CD4-positive, alpha-beta T cell treated with Interferon gamma for 1 hour (primary cell): ENCODE results near the gene CTRL.
"Not testable (repeated sequence)": the region's sequence is repeated elsewhere in the genome, so short reads cannot be mapped to it uniquely, and the experiment has no call there.

Experiments
- DNase-seq: peaks from one replicate; pipeline ENCODE4 v3.0.0-alpha.2; 2020

CTRL gene

DNA sequence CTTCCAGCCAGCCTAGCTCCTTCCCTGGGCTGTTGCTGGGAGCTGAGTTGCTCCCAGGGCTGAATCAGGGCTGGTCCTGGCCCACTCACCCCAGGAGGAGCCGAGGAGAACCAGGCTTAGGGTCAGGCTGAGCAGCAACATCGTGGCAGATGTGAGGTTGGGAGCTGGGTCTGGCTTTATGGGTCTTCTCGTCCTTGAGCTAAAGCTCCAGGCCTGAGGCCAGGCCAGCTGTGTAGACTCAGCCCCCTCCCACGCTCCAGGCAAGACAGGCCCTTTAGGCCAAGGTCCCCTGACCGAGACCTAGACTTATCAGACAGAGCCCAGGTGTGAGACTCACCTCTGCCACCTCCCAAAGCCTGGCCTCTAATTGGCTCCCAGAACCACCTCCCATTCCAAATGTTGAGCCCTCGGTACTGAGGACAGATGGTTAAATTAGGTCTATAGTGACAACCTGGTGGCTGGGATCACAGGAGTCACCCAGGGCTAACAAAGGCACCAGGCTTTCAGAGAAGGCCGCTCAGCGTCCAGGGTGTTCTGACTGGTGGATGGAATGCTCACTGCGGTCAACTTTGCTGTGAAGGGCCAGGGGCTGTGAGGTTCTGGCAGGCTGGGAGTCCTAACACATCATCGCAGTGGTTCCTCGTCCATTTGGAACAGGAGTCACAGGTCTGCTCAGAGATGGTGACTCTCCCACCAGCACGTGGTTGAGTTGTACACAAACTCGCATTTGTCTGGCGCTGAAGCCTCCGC is at the start of gene CTRL:
TSS of gene CTRL (minus strand) at position 151 of the 750 bp plus-strand sequence. CDS start at position 141, 10 bp downstream.
- no peak for DNase-seq

GRCh38 chr16:67979955-67980678 is 48.5 kb upstream of the CTRL start, which contains the start of gene DPEP3:
Gene DPEP3 (minus strand): TSS chr16:67980499. CDS start chr16:67980380, 119 bp downstream.
- DNase-seq = peak; percentile 18

- DNase-seq = no peak
These were observed 46.0 kb upstream of the CTRL start for GRCh38 chr16:67977469-67978227.

GRCh38 chr16:67977005-67977404 is 45.3 kb upstream of the CTRL start:
- no peak for DNase-seq

DNA sequence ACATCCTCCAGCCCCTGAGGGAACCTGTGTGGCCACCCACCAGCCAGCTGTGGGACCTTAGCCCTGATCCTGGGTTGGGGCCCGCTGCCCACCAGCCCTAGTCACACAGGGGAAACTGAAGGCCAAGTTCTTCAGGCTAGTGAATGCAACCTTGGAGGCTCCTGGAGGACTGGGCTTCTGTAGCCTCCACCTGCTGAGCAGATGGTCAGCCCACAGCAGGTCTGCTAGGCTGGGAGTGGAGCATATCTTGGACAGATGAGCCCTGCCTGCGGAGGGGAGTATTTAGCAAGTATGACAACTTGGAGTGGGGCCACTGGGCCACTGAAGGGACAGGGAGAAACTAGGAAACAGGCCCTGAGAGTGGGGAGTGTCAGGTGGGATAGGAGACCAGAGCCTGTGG is 44.5 kb upstream of the CTRL start:
- no peak for DNase-seq

GRCh38 chr16:67975321-67976105 is 43.9 kb upstream of the CTRL start:
- DNase-seq = no peak

- DNase-seq = not testable (repeated sequence)
These were observed 40.6 kb upstream of the CTRL start for GRCh38 chr16:67972285-67972684.

DNA sequence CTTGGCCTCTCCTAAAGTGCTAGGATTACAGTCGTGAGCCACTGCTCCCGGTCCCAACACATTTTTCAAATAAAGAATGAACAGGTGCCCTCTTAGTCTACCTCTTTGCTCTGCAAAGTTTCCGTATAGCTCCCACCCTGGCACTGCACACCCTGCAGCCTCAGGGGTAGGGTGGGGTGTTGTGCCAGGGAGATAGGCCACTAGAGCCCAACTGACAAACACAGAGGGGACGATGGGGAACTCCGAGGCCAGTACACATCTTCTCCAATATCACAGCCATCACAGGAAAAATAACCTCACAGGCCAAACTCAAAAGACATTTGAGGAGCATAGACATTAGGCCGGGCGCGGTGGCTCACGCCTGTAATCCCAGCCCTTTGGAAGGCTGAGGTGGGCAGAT is 39.4 kb upstream of the CTRL start:
- no peak for DNase-seq

- DNase-seq = no peak
These were observed 37.8 kb upstream of the CTRL start for GRCh38 chr16:67969254-67970039.

DNA sequence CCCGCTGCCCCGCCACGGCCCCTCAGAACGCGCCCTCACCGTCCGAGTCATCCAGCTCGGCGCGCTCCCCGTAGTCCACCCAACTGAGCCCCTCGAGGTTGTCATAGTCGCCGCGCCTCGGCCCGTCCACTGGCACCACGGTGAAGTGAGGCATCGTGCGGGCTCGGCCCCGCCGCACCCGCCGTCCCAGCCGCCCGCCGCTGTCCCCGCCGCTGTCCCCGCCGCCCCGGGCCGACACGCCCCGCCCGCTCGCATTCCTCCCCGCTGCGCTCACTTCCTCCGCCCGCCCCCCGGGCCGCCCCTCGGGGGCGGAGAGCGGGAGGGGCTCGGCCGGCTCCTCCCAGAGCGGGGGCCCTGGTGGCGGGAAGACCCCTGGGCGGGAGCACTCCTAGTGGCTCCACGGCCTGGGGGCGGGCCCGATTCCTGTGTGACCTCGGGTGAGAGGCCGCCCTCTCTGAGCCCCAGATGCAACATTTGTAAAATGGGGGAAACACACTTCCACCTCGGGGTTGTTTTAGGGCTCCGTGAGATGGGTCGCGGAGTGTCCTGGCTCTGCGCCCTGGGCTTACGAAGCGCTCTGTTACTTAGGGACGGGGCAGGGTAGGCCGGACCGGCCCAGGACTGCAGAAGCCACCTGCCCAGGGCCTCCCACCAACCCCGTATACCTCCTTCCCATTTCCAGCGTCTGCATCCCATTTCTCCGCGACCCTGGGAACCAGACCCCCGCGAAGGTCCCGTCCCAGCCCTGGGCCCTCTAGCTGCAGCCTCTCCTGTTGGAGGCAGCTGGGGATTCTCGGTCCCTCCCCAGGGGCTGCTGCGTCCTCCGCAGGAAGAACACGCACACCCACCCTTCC is 37.0 kb upstream of the CTRL start, which contains the start of gene SLC12A4:
TSS of gene SLC12A4 (minus strand) at position 238 of the 854 bp plus-strand sequence. CDS start at position 154, 84 bp downstream.
- DNase-seq = peak; percentile 87

GRCh38 chr16:67967958-67968399 is 36.3 kb upstream of the CTRL start:
- no peak for DNase-seq

DNA sequence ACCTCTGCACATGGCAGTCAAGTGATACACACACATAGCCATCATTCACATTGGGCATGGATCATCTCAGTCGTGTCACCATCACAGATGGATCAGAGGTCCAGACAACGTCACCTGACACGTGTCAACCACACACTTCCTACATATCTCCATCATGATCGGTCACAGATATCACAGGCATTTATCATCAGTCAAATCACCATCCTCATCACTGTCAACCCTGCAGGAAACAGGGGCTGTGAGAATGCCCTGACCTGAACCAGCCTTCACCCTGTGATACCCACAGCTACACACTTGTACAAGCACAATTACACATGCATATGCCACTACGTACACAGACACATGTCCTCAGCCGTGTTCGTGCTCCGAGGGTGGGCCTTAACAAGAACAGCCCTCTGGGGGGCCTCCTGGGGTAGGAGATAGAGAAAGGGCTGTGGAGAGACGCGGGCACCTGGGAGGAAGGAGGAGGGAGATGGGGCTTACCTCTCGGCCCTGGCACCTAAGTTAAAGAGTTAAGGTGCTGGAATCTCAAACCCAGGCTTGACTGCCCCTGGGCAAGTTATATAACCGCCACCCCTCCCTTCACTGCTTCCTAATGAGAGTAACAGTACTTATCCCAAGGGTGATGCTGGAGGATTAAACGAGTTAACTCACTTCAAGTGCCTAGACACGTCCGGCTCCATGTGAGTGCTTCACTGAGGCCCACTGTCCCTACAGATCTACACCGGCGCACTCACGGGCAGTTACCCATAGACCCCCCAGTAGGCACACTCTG is 35.7 kb upstream of the CTRL start:
- DNase-seq = no peak

DNA sequence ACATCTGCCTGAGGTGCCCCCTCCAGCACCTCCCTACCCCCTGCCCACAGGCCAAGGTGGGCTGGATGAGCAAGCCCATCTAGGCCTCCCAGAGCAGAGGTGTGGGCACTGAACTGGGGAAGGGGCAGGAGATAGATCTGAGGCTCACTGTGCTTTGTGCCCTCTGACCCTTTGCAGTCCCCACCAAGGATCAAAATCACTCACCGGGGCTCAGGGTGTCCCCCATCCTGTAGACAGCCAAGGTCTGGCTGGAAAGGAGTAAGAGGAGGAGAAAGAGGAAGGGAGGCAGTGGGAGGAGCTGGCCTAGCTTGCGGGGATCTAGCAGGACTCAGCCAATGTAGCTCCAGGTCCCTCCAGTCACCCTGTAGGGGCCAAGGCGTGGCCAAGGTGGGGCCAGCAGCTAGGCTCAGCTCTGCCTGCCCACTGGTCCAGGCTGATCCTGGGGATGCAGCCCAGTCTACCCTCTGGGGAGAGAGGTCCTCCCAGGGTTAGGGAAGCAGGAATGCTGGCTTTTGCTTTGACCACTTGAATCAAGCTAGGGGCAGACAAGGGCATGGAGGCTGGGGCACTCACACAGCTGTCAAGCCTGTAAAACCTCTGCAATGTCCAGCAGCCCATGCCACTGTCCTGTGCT is 35.0 kb upstream of the CTRL start:
- no peak for DNase-seq

GRCh38 chr16:67965668-67966548 is 34.2 kb upstream of the CTRL start:
- DNase-seq = no peak

- DNase-seq = no peak
These were observed 32.9 kb upstream of the CTRL start for GRCh38 chr16:67964477-67965131.

- no peak for DNase-seq
These were observed 32.1 kb upstream of the CTRL start for GRCh38 chr16:67963662-67964321.

DNA sequence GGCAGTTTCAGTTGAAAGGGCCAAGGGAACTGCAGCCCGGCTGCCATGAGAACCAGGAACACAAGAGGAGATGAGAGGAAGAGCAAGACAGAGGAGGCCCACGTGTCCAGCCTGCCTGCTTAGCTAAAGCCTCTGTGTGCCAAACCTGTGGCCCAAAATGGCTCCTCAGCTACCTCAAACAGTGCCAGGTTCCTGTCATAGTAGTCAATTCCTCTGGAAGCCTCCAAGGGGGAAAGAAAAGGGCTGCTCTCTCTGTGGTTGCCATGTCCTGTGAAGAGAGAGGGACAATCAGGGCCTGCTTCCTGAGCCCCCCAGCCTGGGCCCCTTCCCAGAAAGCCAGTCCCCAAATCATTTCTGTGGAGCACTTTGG is 31.6 kb upstream of the CTRL start:
- DNase-seq = no peak
